Mammary microvascular endothelial cell (primary cell): ENCODE data around the gene PCARE. TPM values are rescaled to one million over a fixed set of nuclear protein-coding genes. Genes with fewer than 3 reads are reported as not detected.

Source experiments
- total RNA-seq: library from RNA; depleted of rRNA; stranded (reverse); fragments of >200 nt; gene quantifications from 2 replicates; pipeline ENCODE4 v1.2.3, GENCODE V29; 2015

Gene PCARE
- not detected in 2 replicates for total RNA-seq

GRCh38 chr2:29074411-29074810, at the start of gene PCARE:
PCARE (minus strand) TSS chr2:29074523; CDS start chr2:29074261, 262 bp downstream.

GRCh38 chr2:29114946-29115609, 40.8 kb upstream of the PCARE start, which contains the start of gene CLIP4:
CLIP4 (plus strand) TSS chr2:29115415; CDS start chr2:29121389, 5,974 bp downstream.

Other genes with a start within 250 kb of the PCARE start
- 9.2 and 12.0 TPM in 2 replicates for gene TRMT61B, start 204.2 kb downstream of the PCARE start, total RNA-seq
- gene WDR43, start 179.9 kb downstream of the PCARE start, total RNA-seq: 49.2 and 50.8 TPM in 2 replicates
- not detected in 2 replicates for gene TOGARAM2, start 93.2 kb downstream of the PCARE start, total RNA-seq
- 16.3 and 17.4 TPM in 2 replicates for gene CLIP4, start 40.9 kb upstream of the PCARE start, total RNA-seq